ENCODE results near the gene ARRDC5.
A peak's percentile ranks its signal among the peaks of the same experiment; 100 is the strongest.

Gene ARRDC5

DNA sequence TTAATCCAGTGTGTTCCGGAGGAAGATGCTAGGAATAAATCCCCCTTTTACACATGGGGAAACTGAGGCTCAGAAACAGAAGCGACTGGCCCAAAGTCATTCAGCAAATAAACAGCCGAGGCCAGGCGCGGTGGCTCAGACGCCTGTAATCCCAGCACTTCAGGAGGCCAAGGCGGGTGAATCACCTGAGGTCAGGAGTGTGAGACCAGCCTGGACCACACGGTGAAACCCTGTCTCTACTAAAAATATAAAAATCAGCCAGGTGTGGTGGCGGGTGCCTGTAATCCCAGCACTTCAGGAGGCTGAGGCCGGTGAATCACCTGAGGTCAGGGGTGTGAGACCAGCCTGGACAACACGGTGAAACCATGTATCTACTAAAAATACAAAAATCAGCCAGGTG lies 23.7 kb downstream of the ARRDC5 start:
- no peak for DNase-seq (ENCODE audit: low read depth)

DNA sequence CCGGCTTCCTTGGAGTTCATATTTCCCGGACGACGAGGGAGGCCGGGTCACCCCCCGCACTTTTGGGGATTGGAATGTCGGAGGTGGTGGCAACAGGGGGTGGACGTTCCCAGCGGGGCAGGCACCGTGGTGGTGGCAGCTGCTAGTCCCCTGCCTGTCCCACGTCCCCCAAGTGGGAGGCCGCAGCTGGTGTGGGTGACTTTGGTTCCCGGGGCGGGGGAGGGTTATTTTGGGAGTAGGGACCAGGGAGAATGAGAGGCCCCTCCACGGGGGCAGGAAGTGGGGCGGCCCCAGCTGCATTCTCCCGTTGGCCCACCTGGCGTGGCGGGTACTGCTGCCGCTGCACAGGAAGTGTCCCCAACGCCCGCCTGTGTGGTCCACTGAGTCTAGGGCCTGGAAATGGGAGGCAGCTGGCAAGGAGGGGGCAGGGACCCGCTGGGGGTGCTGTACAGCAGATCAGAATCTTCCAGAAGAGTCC lies 24.2 kb downstream of the ARRDC5 start:
- no peak overlapping the region for H3K4me3 ChIP-seq (ENCODE audit: control insufficient read depth, low read depth, low read length)
- DNase-seq (ENCODE audit: low read depth): no peak
- TF ChIP-seq, protein P1, sequence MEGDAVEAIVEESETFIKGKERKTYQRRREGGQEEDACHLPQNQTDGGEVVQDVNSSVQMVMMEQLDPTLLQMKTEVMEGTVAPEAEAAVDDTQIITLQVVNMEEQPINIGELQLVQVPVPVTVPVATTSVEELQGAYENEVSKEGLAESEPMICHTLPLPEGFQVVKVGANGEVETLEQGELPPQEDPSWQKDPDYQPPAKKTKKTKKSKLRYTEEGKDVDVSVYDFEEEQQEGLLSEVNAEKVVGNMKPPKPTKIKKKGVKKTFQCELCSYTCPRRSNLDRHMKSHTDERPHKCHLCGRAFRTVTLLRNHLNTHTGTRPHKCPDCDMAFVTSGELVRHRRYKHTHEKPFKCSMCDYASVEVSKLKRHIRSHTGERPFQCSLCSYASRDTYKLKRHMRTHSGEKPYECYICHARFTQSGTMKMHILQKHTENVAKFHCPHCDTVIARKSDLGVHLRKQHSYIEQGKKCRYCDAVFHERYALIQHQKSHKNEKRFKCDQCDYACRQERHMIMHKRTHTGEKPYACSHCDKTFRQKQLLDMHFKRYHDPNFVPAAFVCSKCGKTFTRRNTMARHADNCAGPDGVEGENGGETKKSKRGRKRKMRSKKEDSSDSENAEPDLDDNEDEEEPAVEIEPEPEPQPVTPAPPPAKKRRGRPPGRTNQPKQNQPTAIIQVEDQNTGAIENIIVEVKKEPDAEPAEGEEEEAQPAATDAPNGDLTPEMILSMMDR (IDR thresholded peaks at IDR 0.05; ENCODE audit: control insufficient read depth, insufficient read depth, low read depth, low read length, missing control alignments): no peak

More for the DNA sequence above, 23.7 kb downstream of the ARRDC5 start:
- no peak overlapping the region for H3K4me3 ChIP-seq (ENCODE audit: control insufficient read depth, low read depth, low read length)
- TF ChIP-seq, protein P1 (IDR thresholded peaks at IDR 0.05; ENCODE audit: control insufficient read depth, insufficient read depth, low read depth, low read length, missing control alignments): no peak

DNA sequence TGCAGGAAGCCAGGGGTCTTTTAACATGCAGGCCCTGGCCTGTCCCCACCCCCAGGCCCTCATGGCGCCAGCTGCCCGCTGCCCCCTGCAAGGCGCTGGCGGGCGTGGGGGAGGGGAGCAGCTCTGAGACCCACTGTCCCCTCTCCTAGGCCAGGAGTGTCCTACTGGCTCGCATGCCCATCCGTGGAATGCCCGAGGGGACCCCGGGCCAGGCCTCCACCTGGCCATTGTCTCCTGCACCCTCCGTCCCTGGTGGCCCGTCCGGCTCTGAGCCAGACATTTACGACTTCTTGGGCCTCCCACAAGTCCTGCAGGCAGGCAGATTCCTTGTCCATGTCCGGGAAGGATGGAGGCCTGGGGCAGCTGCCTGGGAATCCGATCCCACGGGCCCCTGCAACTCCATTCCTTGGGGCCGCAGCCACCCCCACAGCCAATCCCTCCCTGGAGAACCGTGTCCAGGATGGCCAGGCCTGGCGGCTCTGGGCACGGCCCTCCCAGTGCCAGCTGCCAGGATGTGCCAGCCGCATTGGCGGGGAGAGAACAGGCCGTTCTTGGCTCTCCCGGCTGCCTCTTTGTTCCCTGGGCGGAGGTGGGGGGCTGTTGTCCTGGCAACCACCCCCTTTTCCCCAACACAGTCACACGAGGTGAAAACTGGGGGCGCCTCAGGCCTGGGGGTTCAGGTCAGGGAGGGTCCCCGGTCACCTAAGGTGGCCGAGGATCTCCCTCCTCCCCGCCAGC lies 24.8 kb downstream of the ARRDC5 start:
- no peak for DNase-seq (ENCODE audit: low read depth)
- H3K4me3 ChIP-seq (ENCODE audit: control insufficient read depth, low read depth, low read length): no peak overlapping the region

DNA sequence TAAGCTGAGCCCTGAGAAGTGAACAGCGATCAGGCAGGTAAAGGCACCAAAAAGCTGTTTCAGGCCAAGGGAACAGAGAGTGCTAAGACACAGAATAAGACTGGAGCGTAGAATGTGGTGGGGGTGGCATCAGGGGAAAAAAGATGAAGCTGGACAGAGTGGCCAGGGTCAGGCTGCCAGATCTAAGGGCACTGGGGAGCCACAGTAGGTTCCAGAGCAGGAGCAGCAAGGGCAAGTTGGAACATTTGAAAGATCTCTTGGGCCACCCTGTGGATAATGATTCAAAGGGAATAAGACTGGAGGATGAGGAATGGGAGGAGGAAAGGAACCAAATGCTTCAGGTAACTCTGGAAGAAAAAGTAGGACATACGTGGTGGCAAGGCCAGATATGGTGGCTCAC lies 28.8 kb downstream of the ARRDC5 start:
- no peak for DNase-seq (ENCODE audit: low read depth)
- TF ChIP-seq, protein P1 (IDR thresholded peaks at IDR 0.05; ENCODE audit: control insufficient read depth, insufficient read depth, low read depth, low read length, missing control alignments): no peak
- no peak overlapping the region for H3K4me3 ChIP-seq (ENCODE audit: control insufficient read depth, low read depth, low read length)

More for the DNA sequence above, 24.8 kb downstream of the ARRDC5 start:
- TF ChIP-seq, protein P1 (IDR thresholded peaks at IDR 0.05; ENCODE audit: control insufficient read depth, insufficient read depth, low read depth, low read length, missing control alignments): no peak

DNA sequence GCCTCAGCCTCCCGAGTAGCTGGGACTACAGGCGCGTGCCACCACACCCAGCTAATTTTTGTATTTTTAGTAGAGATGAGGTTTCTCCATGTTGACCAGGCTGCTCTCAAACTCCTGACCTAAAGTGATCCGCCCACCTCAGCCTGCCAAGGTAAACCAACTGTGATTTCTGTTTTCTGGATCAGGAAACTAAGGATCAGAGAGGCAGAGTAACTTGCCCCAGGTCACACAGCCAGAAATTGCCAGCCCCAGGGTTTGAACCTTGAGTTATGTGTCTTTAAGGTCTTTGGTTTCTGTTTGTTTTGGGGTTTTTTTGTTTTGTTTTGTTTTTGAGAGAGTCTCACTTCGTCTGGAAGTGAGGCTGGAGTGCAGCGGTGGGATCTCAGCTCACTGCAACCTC lies 31.0 kb downstream of the ARRDC5 start:
- H3K4me3 ChIP-seq (ENCODE audit: control insufficient read depth, low read depth, low read length): no peak overlapping the region
- DNase-seq (ENCODE audit: low read depth): no peak
- TF ChIP-seq, protein P1 (IDR thresholded peaks at IDR 0.05; ENCODE audit: control insufficient read depth, insufficient read depth, low read depth, low read length, missing control alignments): no peak

DNA sequence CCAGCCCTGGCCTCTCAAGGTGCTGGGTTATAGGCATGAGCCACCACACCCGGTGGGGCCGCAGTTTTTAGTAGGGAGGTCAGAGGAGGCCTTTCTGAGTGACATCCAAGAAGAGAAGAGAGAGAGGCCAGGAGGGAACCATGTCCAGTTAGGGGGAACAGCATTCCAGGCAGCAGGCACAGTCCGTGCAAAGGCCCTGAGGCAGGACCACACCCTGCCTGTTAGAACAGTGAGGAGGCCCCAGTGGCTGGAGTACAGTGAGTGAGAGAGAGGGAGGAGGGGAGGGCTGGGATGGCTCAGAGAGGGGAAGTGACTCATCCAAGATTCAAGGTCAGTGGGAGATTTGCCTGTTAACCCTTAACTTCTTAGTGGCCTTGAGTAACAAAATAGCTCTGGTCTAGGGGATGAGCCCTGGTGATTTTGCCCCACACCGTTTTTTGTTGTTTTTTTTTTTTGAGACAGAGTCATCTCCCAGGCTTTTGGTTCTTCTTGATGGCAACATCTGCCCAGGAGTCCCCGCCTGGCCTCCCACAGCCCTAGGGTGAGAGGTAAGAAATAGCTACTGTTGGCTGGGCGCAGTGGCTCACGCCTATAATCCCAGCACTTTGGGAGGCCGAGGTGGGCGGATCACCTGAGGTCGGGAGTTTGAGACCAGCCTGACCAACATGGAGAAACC lies 32.5 kb downstream of the ARRDC5 start:
- no peak overlapping the region for H3K4me3 ChIP-seq (ENCODE audit: control insufficient read depth, low read depth, low read length)
- peak; percentile 77 for DNase-seq (ENCODE audit: low read depth)
- TF ChIP-seq, protein P1 (IDR thresholded peaks at IDR 0.05; ENCODE audit: control insufficient read depth, insufficient read depth, low read depth, low read length, missing control alignments): no peak
